ENCODE results near the gene ARHGAP23.

ARHGAP23 gene

DNA sequence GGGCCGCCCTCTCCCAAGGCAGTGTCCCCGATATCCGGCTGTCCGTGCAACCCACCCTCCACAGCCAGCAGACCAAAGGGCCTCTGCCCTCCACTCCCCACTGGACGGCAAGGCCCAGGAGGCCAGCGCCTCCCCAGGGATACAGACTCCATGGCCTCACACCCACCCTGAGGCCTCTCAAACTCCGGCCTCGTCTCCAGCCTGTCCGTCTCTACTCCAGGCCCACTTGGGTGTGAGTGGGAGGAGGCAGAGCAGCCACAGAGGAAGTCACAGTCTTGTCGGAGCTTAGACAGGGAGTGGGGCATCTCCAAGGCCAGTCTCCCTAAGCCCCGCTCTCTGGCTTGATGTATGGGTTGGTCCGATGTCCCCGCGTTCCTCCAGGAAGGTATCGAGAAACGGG, 104.2 kb downstream of the ARHGAP23 start:
- no peak for TF ChIP-seq FOXP2 (optimal IDR thresholded peaks at IDR 0.05; ENCODE audit: borderline replicate concordance, extremely low read depth, extremely low read length, insufficient read depth)
- TF ChIP-seq, protein P1, sequence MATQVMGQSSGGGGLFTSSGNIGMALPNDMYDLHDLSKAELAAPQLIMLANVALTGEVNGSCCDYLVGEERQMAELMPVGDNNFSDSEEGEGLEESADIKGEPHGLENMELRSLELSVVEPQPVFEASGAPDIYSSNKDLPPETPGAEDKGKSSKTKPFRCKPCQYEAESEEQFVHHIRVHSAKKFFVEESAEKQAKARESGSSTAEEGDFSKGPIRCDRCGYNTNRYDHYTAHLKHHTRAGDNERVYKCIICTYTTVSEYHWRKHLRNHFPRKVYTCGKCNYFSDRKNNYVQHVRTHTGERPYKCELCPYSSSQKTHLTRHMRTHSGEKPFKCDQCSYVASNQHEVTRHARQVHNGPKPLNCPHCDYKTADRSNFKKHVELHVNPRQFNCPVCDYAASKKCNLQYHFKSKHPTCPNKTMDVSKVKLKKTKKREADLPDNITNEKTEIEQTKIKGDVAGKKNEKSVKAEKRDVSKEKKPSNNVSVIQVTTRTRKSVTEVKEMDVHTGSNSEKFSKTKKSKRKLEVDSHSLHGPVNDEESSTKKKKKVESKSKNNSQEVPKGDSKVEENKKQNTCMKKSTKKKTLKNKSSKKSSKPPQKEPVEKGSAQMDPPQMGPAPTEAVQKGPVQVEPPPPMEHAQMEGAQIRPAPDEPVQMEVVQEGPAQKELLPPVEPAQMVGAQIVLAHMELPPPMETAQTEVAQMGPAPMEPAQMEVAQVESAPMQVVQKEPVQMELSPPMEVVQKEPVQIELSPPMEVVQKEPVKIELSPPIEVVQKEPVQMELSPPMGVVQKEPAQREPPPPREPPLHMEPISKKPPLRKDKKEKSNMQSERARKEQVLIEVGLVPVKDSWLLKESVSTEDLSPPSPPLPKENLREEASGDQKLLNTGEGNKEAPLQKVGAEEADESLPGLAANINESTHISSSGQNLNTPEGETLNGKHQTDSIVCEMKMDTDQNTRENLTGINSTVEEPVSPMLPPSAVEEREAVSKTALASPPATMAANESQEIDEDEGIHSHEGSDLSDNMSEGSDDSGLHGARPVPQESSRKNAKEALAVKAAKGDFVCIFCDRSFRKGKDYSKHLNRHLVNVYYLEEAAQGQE (IDR thresholded peaks at IDR 0.05; ENCODE audit: insufficient read depth in 1 of 2, low read depth in 2 of 2, low read length in 2 of 2): no peak
- TF ChIP-seq SIN3A (IDR thresholded peaks at IDR 0.05; ENCODE audit: borderline replicate concordance, insufficient read depth, low read length): no peak
- TF ChIP-seq POLR2AphosphoS5 (IDR thresholded peaks at IDR 0.05; ENCODE audit: low read depth, low read length): no peak
- no peak for TF ChIP-seq TAF1 (IDR thresholded peaks at IDR 0.05; ENCODE audit: borderline replicate concordance, insufficient read depth, low read length)

DNA sequence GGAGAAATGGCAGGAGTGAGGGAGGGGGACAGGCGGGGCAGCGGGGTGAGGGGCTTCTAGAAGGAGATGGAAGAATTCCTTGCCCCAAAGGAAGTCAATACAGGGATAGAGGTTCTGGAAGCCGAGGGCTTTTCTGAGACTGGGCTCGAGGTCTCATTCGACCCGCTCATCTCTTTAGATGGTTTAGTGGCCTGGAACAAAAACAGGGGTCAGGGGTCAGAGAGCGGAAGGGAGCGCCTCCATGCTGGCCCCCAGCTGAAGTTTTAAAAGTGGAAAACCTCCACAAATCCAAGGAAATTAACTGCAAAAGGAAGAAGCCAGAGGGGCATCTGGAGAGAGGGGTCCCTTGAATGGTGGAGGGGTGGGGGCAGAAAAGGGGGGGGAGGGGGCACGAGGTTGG, 105.0 kb downstream of the ARHGAP23 start:
- TF ChIP-seq, protein P1 (IDR thresholded peaks at IDR 0.05; ENCODE audit: insufficient read depth in 1 of 2, low read depth in 2 of 2, low read length in 2 of 2): no peak
- TF ChIP-seq TAF1 (IDR thresholded peaks at IDR 0.05; ENCODE audit: borderline replicate concordance, insufficient read depth, low read length): no peak

DNA sequence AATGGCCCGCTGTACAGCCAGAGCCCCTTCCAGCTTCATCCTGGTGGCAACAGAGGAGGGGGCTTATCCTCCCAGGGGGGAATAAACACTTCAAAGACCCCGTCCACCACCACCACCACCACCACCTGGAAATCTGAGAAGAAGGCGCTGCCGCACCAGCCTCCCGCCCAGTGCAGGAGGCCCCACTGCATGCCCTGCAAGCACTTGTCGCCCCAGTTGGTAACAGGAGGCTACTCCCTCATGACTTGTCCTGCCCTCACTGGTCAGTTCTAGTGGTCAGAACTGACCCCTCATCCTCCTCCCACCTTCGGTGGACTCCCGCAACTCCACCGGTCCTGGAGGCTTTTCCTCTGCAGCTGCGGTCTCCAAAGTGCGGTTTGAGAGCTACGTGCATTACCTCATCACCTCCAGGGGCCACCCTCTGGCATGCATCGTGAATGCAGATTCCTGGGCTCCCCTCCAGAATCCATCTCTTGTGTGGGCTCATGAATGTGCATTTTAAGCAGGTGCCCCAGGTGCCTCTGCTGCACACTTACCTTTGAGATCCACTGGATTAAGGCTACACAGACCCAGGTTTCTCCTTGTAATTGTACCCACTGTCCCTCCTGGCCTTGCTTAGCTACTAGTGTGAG, 105.7 kb downstream of the ARHGAP23 start:
- TF ChIP-seq POLR2AphosphoS5 (IDR thresholded peaks at IDR 0.05; ENCODE audit: low read depth, low read length) (no peak), SIN3A (IDR thresholded peaks at IDR 0.05; ENCODE audit: borderline replicate concordance, insufficient read depth, low read length) (no peak), TAF1 (IDR thresholded peaks at IDR 0.05; ENCODE audit: borderline replicate concordance, insufficient read depth, low read length) (no peak), FOXP2 (optimal IDR thresholded peaks at IDR 0.05; ENCODE audit: borderline replicate concordance, extremely low read depth, extremely low read length, insufficient read depth) (no peak)
- TF ChIP-seq, protein P1 (IDR thresholded peaks at IDR 0.05; ENCODE audit: insufficient read depth in 1 of 2, low read depth in 2 of 2, low read length in 2 of 2): no peak

DNA sequence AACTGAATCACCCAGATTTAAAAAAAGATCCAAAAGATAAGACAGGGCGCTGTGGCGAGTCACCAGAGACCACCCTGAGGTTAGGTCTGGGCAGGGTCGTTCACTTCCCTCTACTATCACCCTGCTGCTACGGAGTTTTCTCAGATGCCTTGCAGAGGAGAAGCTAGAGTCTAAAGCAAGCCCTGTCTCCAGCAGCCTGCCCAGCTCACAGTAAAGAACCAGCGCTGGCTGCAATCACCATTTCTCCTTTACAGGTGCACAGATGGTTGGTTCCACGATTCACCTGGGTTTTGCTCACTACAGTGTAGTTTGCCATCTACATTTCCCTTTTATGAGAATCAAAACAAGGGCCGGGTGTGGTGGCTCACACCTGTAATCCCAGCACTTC, 106.2 kb downstream of the ARHGAP23 start:
- TF ChIP-seq, protein P1 (IDR thresholded peaks at IDR 0.05; ENCODE audit: insufficient read depth in 1 of 2, low read depth in 2 of 2, low read length in 2 of 2): no peak
- TF ChIP-seq SIN3A (IDR thresholded peaks at IDR 0.05; ENCODE audit: borderline replicate concordance, insufficient read depth, low read length) (no peak), TAF1 (IDR thresholded peaks at IDR 0.05; ENCODE audit: borderline replicate concordance, insufficient read depth, low read length) (no peak), FOXP2 (optimal IDR thresholded peaks at IDR 0.05; ENCODE audit: borderline replicate concordance, extremely low read depth, extremely low read length, insufficient read depth) (no peak), POLR2AphosphoS5 (IDR thresholded peaks at IDR 0.05; ENCODE audit: low read depth, low read length) (no peak)

DNA sequence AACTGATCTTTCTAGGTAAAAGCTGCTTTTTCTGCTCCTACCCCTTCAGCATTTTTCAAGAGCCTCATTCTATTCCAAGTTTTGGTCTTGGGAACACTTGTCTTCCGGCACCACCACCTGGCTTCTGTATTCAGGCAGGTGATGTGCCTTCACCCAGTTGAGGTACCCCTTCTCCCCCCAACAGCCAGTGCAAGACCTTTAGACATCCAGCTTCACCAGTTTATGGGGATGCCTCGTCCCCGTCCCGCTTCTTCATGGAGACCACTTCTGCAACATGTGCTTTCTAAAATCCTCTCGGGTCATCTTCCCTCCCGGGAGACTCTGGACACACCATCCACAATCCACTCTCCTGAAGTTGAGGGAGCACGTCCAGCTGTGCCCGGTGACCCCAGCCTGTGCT, 107.6 kb downstream of the ARHGAP23 start:
- TF ChIP-seq POLR2AphosphoS5 (IDR thresholded peaks at IDR 0.05; ENCODE audit: low read depth, low read length) (no peak), FOXP2 (optimal IDR thresholded peaks at IDR 0.05; ENCODE audit: borderline replicate concordance, extremely low read depth, extremely low read length, insufficient read depth) (no peak), SIN3A (IDR thresholded peaks at IDR 0.05; ENCODE audit: borderline replicate concordance, insufficient read depth, low read length) (no peak), TAF1 (IDR thresholded peaks at IDR 0.05; ENCODE audit: borderline replicate concordance, insufficient read depth, low read length) (no peak)
- TF ChIP-seq, protein P1 (IDR thresholded peaks at IDR 0.05; ENCODE audit: insufficient read depth in 1 of 2, low read depth in 2 of 2, low read length in 2 of 2): no peak
